LNCAP (cell line): ENCODE results near the gene RNF212.

Experiments used
- TF ChIP-seq, protein P1 (sequence below): fragments of 450-650 bp; IDR thresholded peaks from 2 replicates; pipeline ENCODE4 v1.5.1; 2017; ENCODE audit warnings: mild to moderate bottlenecking

Gene RNF212

DNA sequence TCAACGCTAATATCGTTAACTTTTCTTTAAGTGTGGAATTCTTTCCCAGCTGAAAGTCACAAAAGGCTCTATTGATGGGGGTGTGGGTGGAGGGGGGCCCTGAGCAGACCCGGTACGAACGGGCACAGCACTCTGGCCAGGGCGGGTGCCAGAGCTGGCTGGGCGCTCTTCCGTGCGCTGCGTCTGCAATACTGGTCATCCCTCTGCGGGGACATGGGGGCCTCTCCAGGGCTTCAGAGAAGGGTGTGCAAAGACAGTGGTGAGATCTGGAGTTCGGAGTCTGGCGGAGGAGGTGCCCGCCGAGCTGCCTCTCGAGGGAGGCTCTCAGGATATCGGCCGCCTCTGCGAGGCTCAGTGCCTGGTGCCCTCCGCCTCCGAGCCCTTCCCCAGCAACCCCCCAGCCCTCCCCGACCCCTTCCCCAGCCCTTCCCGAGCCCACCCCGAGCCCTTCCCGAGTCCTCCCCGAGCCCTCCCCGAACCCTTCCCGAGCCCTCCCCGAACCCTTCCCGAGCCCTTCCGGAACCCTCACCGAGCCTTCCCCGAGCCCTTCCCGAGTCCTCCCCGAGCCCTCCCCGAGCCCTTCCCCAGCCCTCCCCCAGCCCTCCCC, 67.7 kb downstream of the RNF212 start:
- TF ChIP-seq, protein P1, sequence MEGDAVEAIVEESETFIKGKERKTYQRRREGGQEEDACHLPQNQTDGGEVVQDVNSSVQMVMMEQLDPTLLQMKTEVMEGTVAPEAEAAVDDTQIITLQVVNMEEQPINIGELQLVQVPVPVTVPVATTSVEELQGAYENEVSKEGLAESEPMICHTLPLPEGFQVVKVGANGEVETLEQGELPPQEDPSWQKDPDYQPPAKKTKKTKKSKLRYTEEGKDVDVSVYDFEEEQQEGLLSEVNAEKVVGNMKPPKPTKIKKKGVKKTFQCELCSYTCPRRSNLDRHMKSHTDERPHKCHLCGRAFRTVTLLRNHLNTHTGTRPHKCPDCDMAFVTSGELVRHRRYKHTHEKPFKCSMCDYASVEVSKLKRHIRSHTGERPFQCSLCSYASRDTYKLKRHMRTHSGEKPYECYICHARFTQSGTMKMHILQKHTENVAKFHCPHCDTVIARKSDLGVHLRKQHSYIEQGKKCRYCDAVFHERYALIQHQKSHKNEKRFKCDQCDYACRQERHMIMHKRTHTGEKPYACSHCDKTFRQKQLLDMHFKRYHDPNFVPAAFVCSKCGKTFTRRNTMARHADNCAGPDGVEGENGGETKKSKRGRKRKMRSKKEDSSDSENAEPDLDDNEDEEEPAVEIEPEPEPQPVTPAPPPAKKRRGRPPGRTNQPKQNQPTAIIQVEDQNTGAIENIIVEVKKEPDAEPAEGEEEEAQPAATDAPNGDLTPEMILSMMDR, result no peak

DNA sequence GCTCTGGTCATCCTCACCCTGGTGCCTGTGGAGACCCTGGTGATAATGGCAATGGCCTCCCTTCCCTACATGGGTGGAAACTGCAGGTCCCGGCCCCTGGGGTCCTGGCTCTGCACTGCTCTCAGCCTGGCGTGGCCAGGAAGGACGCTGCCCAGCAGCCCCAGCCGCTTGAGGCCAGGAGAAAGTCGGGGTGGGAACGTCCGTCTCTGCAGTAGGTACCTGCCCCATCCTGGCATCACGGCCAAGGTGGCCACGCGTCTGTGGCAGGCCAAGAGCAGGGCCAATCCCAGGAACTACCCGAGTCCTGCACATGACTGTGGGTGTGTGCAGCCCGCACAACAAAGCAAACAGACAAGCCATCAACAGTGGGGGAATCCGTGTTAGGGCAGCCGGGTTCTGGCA, 68.2 kb downstream of the RNF212 start:
- TF ChIP-seq, protein P1, result no peak

DNA sequence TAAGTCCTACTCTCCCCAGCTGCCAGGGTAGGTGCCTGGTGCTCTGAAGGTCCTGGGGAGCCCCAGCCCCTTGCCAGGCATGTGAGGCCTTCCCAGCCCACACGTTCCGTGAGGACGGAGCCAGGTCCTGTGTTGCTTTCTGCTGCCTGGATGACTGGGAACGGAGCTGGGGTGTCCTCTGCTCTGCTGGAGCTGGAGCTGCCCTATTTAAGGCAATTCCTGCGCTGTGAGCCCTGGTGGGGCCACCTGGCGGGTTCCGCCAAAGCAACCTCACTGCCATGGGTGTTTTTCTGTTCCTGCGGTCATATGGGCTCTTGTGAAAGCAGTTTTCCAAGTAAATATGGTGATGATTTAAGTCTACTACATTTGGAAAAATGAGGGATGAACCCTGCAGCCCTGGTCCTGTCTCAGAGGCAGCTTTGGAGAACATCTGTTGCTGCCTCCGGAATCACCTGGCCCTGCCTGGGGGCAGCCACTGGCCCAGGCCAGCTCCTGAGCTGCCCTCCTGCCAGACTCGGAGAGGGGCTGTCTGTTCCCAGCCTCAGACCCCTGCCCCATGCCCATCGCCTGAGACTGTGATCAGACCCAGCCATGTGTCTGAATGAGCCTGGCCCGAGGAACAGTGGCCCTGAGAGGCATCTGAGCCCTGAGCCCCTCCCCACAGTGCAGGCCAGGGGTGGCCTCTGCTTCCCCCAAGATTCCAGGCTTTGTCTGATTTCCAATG, 68.7 kb downstream of the RNF212 start:
- TF ChIP-seq, protein P1, result no peak

DNA sequence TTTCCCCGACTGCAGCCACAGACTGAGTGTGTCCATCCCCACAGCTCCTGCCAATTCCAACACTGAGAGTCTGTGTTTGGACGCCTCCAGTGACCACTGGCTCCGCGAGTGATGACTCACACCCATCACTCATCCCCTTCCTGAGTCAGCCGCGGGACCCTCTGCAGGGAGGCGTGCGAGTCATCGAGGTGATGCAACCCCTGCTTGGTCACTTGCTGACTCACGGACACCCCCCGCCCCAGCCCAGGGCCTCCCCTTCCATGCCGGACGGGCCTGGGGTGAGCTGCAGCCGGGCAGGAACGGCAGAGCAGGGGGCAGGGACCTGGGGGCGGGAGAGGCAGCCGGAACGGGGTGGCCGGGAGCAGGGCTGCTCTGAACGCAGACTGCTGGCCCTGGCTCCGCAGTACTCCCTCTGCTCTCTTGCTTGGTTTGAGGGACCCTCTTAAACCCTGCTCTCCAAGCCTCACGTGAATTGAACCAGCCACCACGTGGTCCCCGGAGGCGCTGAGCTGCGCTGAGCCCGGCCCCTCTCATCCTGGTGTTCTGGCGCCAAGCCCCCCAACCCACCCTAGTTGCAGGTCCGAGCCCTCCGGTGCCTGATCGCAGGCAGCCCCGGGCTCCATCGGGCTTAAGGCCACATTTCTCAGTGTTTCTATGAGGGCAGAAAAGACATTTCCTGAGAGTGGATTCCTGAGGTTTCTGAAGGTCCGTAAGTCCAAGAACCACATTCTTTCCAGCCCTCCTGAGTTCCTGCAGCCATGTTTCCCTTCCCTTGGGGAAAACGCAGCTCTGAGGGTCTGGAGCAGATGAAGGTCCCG, 69.5 kb downstream of the RNF212 start:
- TF ChIP-seq, protein P1, result no peak

DNA sequence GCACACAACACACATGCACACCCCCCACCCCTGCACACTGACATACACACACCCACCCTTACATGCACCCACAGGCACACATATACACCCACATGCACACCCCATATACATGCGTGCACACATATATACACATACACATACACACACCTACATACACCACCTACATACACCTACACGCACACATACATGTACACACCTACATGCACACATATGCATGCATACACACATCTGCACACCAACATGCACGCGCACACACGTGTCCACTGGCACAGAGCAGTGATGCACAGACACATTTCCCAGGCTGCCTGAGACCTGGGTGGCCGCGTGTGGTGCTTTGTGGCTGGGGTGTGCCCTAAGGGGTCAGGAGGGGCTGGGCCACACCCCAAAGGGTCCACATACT, 70.2 kb downstream of the RNF212 start:
- TF ChIP-seq, protein P1, result no peak

DNA sequence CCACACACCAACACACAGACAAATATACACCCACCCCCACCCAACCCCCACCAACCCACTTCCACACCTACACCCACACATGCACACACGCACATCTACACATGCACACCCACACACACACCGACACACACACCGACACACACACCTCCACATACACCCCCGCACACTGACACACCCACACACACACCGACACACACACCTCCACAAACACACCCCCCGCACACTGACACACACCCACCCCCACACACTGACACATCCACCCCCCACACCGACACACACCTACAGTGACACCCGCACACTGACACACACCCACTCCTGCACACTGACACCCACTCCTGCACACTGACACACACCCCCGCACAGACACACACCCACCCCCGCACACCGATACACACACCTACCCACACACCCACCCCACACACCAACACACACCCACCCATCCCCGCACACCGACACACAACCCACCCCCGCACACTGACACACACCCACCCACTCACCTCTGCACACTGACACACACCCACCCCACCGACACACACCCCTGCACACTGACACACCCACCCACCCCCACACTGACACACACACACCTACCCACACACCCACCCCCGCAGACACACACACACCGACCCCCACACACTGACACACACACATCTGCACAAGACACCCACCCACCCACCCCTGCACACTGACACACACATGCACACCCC, 70.9 kb downstream of the RNF212 start:
- TF ChIP-seq, protein P1, result no peak

DNA sequence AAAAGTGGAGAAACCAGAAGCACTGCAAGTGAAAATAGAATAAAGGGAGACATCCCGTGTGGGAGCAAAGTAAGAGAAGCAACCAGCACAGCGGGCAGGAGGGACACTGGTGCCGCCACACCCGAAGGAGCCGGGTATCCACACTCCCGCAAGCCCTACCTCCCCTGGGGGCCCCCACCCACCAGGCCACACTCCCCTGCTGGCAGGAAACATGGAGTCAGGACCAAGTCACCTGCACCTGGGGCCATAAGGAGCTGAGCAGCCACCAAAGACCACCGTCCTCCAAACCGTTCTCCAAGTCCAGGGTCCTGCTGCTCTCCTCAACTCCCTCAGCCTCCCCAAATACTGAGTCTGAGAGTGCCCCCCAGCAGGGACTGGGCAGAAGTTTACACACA, 71.4 kb downstream of the RNF212 start:
- TF ChIP-seq, protein P1, result no peak
